HEK293 (cell line): ENCODE measurements around the gene FBXW5.
A peak's percentile ranks its signal among the peaks of the same experiment; 100 is the strongest.

ENCODE experiments used
- BCL11B ChIP-seq: fragments of 450-650 bp; formaldehyde crosslinking; IDR thresholded peaks from 2 replicates; pipeline ENCODE4 v1.5.1; 2016; ENCODE audit warnings: low read depth, missing biosample characterization, missing genetic modification characterization
- GLI2 ChIP-seq: fragments of 450-650 bp; formaldehyde crosslinking; IDR thresholded peaks from 2 replicates; pipeline ENCODE4; 2017; ENCODE audit warnings: missing biosample characterization, missing genetic modification characterization, low read depth, borderline replicate concordance
- GLI4 ChIP-seq: fragments of 450-650 bp; formaldehyde crosslinking; IDR thresholded peaks from 2 replicates; pipeline ENCODE4 v1.5.1; 2016; ENCODE audit warnings: missing biosample characterization, missing genetic modification characterization
- KLF9 ChIP-seq: fragments of 450-650 bp; formaldehyde crosslinking; IDR thresholded peaks from 2 replicates; pipeline ENCODE4 v1.5.1; 2016; ENCODE audit warnings: missing biosample characterization, missing genetic modification characterization, low read depth
- MYNN ChIP-seq: fragments of 450-650 bp; formaldehyde crosslinking; IDR thresholded peaks from 2 replicates; pipeline ENCODE4 v1.5.1; 2016; ENCODE audit warnings: missing biosample characterization, missing genetic modification characterization, borderline replicate concordance
- MZF1 ChIP-seq: fragments of 450-650 bp; formaldehyde crosslinking; IDR thresholded peaks from 2 replicates; pipeline ENCODE4 v1.5.1; 2017; ENCODE audit warnings: missing biosample characterization, missing genetic modification characterization, borderline replicate concordance
- PRDM6 ChIP-seq: fragments of 450-650 bp; formaldehyde crosslinking; IDR thresholded peaks from 2 replicates; pipeline ENCODE4 v1.5.1; 2017; ENCODE audit warnings: missing biosample characterization, missing genetic modification characterization
- SP7 ChIP-seq: fragments of 450-650 bp; formaldehyde crosslinking; IDR thresholded peaks from 2 replicates; pipeline ENCODE4 v1.5.1; 2016; ENCODE audit warnings: missing biosample characterization, missing genetic modification characterization
- ZBTB1 ChIP-seq: fragments of 450-650 bp; formaldehyde crosslinking; IDR thresholded peaks from 2 replicates; pipeline ENCODE4 v1.5.1; 2016; ENCODE audit warnings: missing biosample characterization, missing genetic modification characterization
- ZBTB48 ChIP-seq: fragments of 450-650 bp; formaldehyde crosslinking; IDR thresholded peaks from 2 replicates; pipeline ENCODE4 v1.5.1; 2016; ENCODE audit warnings: missing biosample characterization, missing genetic modification characterization
- ZNF114 ChIP-seq: fragments of 450-650 bp; formaldehyde crosslinking; IDR thresholded peaks from 2 replicates; pipeline ENCODE4 v1.5.0; 2017; ENCODE audit warnings: missing biosample characterization, missing genetic modification characterization
- ZNF18 ChIP-seq: fragments of 450-650 bp; formaldehyde crosslinking; IDR thresholded peaks from 2 replicates; pipeline ENCODE4 v1.5.1; 2016; ENCODE audit warnings: missing biosample characterization, missing genetic modification characterization
- ZNF202 ChIP-seq: fragments of 450-650 bp; formaldehyde crosslinking; IDR thresholded peaks from 2 replicates; pipeline ENCODE4 v1.5.1; 2016; ENCODE audit warnings: missing biosample characterization, missing genetic modification characterization, borderline replicate concordance
- ZNF248 ChIP-seq: fragments of 450-650 bp; formaldehyde crosslinking; IDR thresholded peaks from 2 replicates; pipeline ENCODE4 v1.5.1; 2017; ENCODE audit warnings: missing biosample characterization, missing genetic modification characterization
- ZNF274 ChIP-seq, 2 experiments: fragments of 200-500 bp in 1 of 2; fragments of 450-650 bp in 1 of 2; sonication (Bioruptor generic) in 1 of 2; formaldehyde crosslinking in 1 of 2; IDR thresholded peaks; 2 replicates each; pipeline versions ENCODE4 v1.5.1 to v1.6.1; 2014 to 2016; ENCODE audit warnings: borderline replicate concordance in 1 of 2, inconsistent platforms in 1 of 2, low read length in 1 of 2, missing biosample characterization in 1 of 2, missing genetic modification characterization in 1 of 2
- ZNF37A ChIP-seq: fragments of 450-650 bp; IDR thresholded peaks from 2 replicates; pipeline ENCODE4 v1.5.1; 2018; ENCODE audit warnings: missing biosample characterization, missing genetic modification characterization
- ZNF391 ChIP-seq: fragments of 450-650 bp; formaldehyde crosslinking; IDR thresholded peaks from 2 replicates; pipeline ENCODE4 v1.5.1; 2016; ENCODE audit warnings: low read depth, missing biosample characterization, missing genetic modification characterization, borderline replicate concordance
- ZNF398 ChIP-seq: fragments of 450-650 bp; formaldehyde crosslinking; IDR thresholded peaks from 2 replicates; pipeline ENCODE4 v1.5.1; 2017; ENCODE audit warnings: missing biosample characterization, missing genetic modification characterization
- ZNF433 ChIP-seq: fragments of 450-650 bp; formaldehyde crosslinking; IDR thresholded peaks from 2 replicates; pipeline ENCODE4 v1.5.1; 2016; ENCODE audit warnings: missing biosample characterization, missing genetic modification characterization, low read depth
- ZNF449 ChIP-seq: fragments of 450-650 bp; formaldehyde crosslinking; IDR thresholded peaks from 2 replicates; pipeline ENCODE4 v1.5.1; 2017; ENCODE audit warnings: missing biosample characterization, mild to moderate bottlenecking, missing genetic modification characterization, moderate library complexity
- ZNF518A ChIP-seq: fragments of 450-650 bp; formaldehyde crosslinking; conservative IDR thresholded peaks from 2 replicates; pipeline ENCODE4 v1.5.1; 2016; ENCODE audit warnings: low read depth, missing biosample characterization, missing genetic modification characterization
- ZNF555 ChIP-seq: fragments of 450-650 bp; formaldehyde crosslinking; conservative IDR thresholded peaks from 2 replicates; pipeline ENCODE4 v1.5.1; 2017; ENCODE audit warnings: missing biosample characterization, mild to moderate bottlenecking, missing genetic modification characterization, inconsistent platforms
- ZNF560 ChIP-seq: fragments of 450-650 bp; formaldehyde crosslinking; IDR thresholded peaks from 2 replicates; pipeline ENCODE4 v1.5.1; 2017; ENCODE audit warnings: missing biosample characterization, missing genetic modification characterization, borderline replicate concordance
- ZNF596 ChIP-seq: fragments of 450-650 bp; IDR thresholded peaks from 2 replicates; pipeline ENCODE4 v1.5.0; 2018; ENCODE audit warnings: missing biosample characterization, mild to moderate bottlenecking, missing genetic modification characterization, moderate library complexity
- ZNF704 ChIP-seq: fragments of 450-650 bp; formaldehyde crosslinking; IDR thresholded peaks from 2 replicates; pipeline ENCODE4 v1.5.1; 2016; ENCODE audit warnings: missing biosample characterization, missing genetic modification characterization

Gene FBXW5

GRCh38 chr9:136949817-136950655 is 5.5 kb upstream of the FBXW5 start (continued):
- TF ChIP-seq ZNF114 (tag by site-specific recombination) (no peak), ZBTB48 (tag by site-specific recombination) (peak; percentile 51; the same call in 1 of the 2 replicates), MZF1 (tag by site-specific recombination) (no peak), ZNF449 (no peak), PRDM6 (no peak), SP7 (tag by site-specific recombination) (peak; percentile 76), MYNN (tag by site-specific recombination) (no peak), KLF9 (tag by site-specific recombination) (peak; percentile 51), ZNF18 (tag by site-specific recombination) (no peak), ZNF274 (IDR thresholded peaks at IDR 0.05; ENCODE audit: low read length) (no peak), ZNF274 (tag by site-specific recombination; IDR thresholded peaks at IDR 0.05; ENCODE audit: borderline replicate concordance) (no peak), ZNF560 (tag by site-specific recombination) (no peak), ZNF391 (tag by site-specific recombination) (no peak; the same call in 1 of the 2 replicates), ZNF37A (tag by site-specific recombination) (no peak), ZNF398 (tag by site-specific recombination) (peak; percentile 60), ZNF433 (tag by site-specific recombination) (no peak), BCL11B (tag by site-specific recombination) (peak; percentile 70; the same call in 1 of the 2 replicates), GLI4 (peak; percentile 96), ZNF704 (no peak), ZNF596 (tag by site-specific recombination) (0 out of 2 replicates have a peak, but pooled peaks have one; percentile 29), ZNF518A (no peak), ZBTB1 (no peak), ZNF202 (tag by site-specific recombination) (no peak), ZNF248 (tag by site-specific recombination) (no peak), ZNF555 (tag by site-specific recombination) (no peak), GLI2 (tag by site-specific recombination) (no peak)
